ENCODE results near the gene DDX3X.
"Not testable (repeated sequence)": the region's sequence is repeated elsewhere in the genome, so short reads cannot be mapped to it uniquely, and the experiment has no call there.

Gene DDX3X

GRCh38 chrX:41333744-41334362, at the start of gene DDX3X:
Gene DDX3X (plus strand): TSS chrX:41334162. CDS start chrX:41334253, 91 bp downstream.
- DNase-seq = peak; percentile 85

GRCh38 chrX:41285928-41286327, 48.0 kb upstream of the DDX3X start:
- not testable (repeated sequence) for DNase-seq

- no peak for DNase-seq
These were observed 45.3 kb upstream of the DDX3X start for GRCh38 chrX:41288641-41289040.

- DNase-seq = no peak
These were observed 44.9 kb upstream of the DDX3X start for GRCh38 chrX:41289095-41289494.

GRCh38 chrX:41291309-41291708, 42.7 kb upstream of the DDX3X start:
- DNase-seq = no peak

GRCh38 chrX:41293269-41293668, 40.7 kb upstream of the DDX3X start:
- DNase-seq = no peak

- no peak for DNase-seq
These were observed 33.1 kb upstream of the DDX3X start for GRCh38 chrX:41300758-41301437.

GRCh38 chrX:41301438-41301824, 32.5 kb upstream of the DDX3X start:
- DNase-seq = no peak

- DNase-seq = no peak
These were observed 31.6 kb upstream of the DDX3X start for GRCh38 chrX:41302370-41302769.

GRCh38 chrX:41303013-41303412, 30.9 kb upstream of the DDX3X start:
- no peak for DNase-seq

GRCh38 chrX:41304178-41304577, 29.8 kb upstream of the DDX3X start:
- DNase-seq = no peak

- no peak for DNase-seq
These were observed 24.9 kb upstream of the DDX3X start for GRCh38 chrX:41308884-41309647.

- no peak for DNase-seq
These were observed 21.2 kb upstream of the DDX3X start for GRCh38 chrX:41312786-41313185.

GRCh38 chrX:41313419-41313818, 20.5 kb upstream of the DDX3X start:
- DNase-seq = no peak

GRCh38 chrX:41314204-41314603, 19.8 kb upstream of the DDX3X start:
- no peak for DNase-seq

- no peak for DNase-seq
These were observed 19.1 kb upstream of the DDX3X start for GRCh38 chrX:41314881-41315280.

GRCh38 chrX:41316266-41316665, 17.7 kb upstream of the DDX3X start:
- not testable (repeated sequence) for DNase-seq

GRCh38 chrX:41317477-41318208, 16.3 kb upstream of the DDX3X start:
- DNase-seq = no peak

GRCh38 chrX:41320393-41320792, 13.6 kb upstream of the DDX3X start:
- no peak for DNase-seq

GRCh38 chrX:41322821-41323603, 10.9 kb upstream of the DDX3X start:
- no peak for DNase-seq

- no peak for DNase-seq
These were observed 7.5 kb upstream of the DDX3X start for GRCh38 chrX:41326431-41326830.

- DNase-seq = no peak
These were observed 6.6 kb upstream of the DDX3X start for GRCh38 chrX:41327341-41327740.

GRCh38 chrX:41329101-41329500, 4.9 kb upstream of the DDX3X start:
- DNase-seq = no peak
